ENCODE measurements around the gene GNB1.
"Not testable (repeated sequence)": the region's sequence is repeated elsewhere in the genome, so short reads cannot be mapped to it uniquely, and the experiment has no call there.

The GNB1 gene

GRCh38 chr1:1890506-1891348, at the start of gene GNB1:
GNB1 (minus strand) TSS chr1:1891087; CDS start chr1:1825453, 65,634 bp downstream.
- DNase-seq (ENCODE audit: low read depth in 3 of 3): peak; percentile 71 to 82 (median 73)

GRCh38 chr1:1940123-1940425, 49.2 kb upstream of the GNB1 start:
- DNase-seq (ENCODE audit: low read depth in 3 of 3): no peak

- no peak for DNase-seq (ENCODE audit: low read depth in 3 of 3)
Measured at GRCh38 chr1:1939296-1940122, 48.6 kb upstream of the GNB1 start.

DNA sequence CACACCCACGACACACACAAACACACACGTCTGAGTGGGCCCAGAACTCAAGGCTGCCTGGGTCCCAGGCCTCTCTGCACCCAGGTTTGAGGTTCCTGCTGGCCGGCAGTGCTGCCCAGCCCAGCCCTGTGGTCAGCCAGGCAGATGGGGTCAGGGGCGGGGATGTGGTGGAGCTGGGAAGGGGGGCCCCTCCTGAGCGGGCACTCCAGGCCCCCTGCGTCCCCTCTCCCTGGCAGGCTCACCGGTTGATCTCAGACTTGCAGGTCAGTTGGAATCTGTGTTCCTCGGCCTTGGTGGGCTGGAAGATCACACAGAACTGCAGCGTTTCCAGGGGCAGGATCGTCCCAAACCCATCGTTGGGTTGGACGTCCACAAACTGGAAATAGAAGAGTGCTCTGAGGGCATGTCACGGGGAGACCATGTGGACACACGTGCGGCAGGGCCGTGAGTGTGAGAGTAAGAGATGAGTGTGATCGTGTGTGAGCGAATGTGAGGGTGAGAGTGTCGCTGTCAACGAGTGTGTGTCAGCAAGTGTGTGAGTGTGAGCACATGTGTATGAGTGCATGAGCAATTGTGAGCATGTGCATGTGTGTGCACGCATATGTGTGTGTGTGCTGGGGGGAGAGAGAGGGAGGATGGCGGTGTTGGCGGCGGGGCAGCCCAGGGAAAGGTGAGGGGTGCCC, 47.9 kb upstream of the GNB1 start:
- DNase-seq (ENCODE audit: low read depth in 3 of 3): no peak

- no peak for DNase-seq (ENCODE audit: low read depth in 3 of 3)
Measured at GRCh38 chr1:1938276-1938573, 47.3 kb upstream of the GNB1 start.

DNA sequence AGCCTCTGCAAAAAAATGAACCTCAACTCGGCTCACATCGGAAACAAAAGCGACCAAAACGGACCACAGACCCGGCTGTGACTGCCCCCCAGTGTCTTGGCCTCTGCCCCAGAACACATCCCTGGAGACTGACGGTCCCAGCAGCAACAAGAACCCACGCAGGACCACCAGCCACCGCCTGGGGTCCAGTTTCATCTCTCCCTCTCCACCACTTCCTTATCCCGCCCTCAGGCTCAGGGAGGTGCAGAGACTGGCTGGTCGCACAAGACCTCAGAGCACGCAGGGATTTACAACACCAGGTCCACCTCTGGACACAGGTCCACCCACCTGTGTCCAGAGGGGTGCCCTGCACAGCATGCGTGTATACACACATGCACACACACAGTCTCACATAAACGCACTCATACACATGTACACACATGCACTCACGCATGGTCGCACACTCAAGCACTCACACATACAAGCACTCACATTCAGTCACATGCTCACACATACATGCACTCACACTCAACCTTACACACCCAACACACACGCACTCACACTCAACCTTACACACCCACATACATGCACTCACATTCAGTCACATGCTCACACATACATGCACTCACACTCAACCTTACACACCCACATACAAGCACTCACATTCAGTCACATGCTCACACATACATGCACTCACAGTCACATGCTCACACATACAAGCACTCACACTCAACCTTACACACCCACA, 46.8 kb upstream of the GNB1 start:
- DNase-seq (ENCODE audit: low read depth in 3 of 3): no peak

- DNase-seq (ENCODE audit: low read depth in 3 of 3): no peak
Measured at GRCh38 chr1:1937061-1937460, 46.2 kb upstream of the GNB1 start.

DNA sequence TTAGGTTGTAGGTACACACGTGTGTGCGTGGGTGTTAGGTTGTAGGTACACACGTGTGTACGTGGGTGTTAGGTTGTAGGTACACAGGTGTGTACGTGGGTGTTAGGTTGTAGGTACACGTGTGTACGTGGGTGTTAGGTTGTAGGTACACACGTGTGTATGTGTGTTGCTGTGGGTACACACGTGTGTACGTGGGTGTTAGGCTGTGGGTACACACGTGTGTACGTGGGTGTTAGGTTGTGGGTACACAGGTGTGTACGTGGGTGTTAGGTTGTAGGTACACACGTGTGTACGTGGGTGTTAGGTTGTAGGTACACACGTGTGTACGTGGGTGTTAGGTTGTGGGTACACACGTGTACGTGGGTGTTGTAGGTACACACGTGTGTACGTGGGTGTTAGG, 44.0 kb upstream of the GNB1 start:
- not testable (repeated sequence) for DNase-seq (ENCODE audit: low read depth in 3 of 3)

DNA sequence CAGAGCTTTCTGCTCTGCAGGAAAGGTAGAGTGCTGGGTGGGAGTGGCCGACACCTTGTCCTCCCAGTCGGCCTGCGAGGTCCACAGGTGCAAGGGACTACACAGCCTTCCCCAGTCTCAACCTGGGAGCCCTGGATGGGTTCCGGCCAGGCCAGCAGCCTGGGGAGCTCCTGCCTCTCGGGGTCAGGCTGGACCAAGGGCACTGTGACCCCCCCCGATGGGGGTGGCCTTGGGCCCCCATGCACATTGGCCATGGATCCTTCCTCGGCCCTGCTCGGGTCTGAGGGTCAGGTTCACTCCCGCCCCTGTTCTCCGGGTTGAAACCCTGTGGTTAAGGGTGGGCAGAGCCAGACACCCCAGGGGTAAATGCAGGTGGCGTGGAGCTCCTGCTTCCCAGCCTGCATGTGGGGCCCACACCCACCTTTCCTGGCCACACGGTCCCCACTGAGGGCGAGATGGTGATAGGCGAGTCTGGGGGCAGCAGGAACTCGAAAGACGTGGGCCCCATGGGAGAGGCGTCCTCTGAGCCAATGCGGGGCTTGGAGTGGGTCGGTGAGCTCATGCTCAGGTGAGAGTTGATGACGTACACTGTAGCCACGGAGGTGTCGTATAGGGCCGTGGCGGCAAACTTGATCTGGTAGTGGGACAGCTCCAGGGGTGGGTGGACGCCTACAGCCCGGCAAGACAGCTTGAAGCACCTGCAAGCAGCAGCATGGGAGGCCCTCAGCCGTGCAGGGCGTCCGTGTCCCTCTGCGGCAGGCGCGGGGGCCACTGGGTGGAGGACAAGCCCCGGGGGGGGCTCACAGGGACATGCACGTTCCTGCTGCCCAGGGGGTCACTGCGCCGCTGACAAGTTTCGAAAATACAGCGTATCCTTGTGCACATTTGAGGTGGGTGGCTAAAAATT, 39.0 kb upstream of the GNB1 start:
- no peak for DNase-seq (ENCODE audit: low read depth in 3 of 3)

DNA sequence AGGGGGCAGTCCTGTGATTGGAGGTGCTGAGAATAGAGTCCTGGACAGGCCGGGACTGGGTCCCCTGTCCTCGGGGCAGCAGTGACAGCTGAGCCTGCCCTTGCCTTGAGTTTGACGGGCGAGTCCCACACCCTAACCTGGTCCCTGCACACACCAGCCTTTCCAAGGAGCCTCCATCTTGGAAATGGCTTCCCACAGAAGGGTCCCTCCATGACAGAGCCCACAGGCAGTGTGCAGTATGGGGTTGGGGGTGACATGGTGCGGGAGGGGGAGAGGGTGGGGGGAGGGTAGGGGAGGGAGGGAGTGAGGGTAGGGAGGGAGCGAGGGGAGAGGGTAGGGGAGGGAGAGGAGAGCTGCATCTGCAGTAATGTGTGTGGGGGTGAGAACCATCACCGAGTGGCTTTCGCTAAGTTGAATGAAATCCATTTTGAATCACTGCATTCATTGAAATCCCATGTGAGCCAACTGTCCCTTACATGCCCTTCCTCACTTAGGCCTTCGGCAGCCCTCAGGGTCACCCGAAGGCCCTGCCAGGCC, 38.3 kb upstream of the GNB1 start:
- DNase-seq (ENCODE audit: low read depth in 3 of 3): no peak

DNA sequence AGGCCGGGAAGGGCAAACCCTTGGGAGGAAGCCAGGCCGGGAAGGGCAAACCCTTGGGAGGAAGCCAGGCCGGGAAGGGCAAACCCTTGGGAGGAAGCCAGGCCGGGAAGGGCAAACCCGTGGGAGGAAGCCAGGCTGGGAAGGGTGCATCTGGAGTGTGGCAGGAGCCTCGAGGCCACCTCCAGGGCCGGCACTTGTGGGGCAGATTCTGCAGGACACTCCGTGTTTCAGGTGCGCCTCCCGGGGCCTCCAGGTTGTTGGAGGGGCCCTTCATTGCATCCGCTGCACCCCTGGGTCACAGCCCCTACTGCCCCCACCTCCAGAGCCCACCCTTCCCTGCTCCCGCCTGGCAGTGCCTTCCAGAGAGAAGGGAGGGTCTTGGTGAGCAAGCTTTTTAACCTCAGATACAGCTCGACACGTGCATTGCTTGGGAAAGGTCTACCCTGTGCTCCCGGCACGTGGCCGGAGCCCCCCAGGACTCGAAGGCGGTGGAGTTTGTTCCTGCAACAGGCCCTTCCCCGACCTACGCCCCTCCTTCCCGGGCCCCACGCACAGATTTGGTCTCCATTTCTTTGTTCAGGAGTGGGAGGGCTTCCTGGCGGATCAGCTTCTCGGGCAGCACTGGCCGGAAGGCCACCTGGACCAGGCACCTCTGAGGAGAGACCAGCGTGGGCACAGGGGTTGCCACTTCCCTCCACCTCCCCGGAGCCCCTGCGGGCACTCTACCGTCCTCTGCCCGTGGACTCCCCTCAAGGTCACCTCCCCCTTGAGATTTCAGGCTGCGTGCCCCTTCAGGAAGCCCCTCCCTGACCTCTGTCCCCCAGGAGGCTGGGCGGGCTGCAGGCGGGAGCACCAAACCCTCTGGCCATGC, 37.6 kb upstream of the GNB1 start:
- no peak for DNase-seq (ENCODE audit: low read depth in 3 of 3)

DNA sequence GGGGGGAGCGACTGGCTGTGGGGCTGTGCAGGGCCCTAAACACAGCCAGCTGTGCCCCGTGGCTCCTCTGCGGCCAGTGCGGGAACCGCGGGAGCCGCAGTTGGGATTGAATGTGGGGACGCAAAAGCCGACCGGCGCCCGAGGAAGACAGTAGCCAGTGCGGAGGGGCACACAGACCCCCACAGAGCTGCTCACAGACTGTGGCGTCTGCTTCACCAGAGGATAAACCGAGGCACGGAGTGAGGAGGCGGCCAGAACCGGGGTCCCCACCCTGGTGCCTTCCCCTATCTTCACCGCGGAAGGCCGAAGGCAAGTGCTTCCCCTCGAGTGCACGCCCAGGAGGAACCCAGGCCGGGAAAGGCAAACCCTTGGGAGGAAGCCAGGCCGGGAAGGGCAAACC, 36.9 kb upstream of the GNB1 start:
- DNase-seq (ENCODE audit: low read depth in 3 of 3): no peak

- no peak for DNase-seq (ENCODE audit: low read depth in 3 of 3)
Measured at GRCh38 chr1:1926886-1927660, 36.2 kb upstream of the GNB1 start.

DNA sequence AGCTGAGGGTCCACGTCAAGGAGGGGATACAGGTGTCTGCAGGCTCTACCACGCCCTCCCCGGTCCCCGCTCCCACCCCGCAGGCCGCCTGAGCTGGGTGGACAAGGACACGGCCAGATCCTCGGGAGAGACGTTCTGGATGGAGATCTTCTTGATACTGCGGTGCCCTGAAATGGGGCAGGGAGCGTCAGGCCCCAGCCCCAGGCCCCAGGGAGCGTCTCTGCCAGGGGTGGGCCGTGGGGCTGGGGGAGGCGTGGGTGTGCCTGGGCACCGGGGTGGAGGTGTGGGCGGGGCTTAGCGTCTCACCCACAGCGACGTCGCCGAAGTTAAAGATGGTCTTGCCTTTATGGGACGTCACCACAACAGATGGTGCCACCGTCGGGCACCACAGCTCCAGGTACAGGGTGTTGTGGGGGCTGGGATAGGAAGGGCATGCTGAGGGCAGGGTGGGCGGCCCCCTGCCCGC, 35.5 kb upstream of the GNB1 start:
- no peak for DNase-seq (ENCODE audit: low read depth in 3 of 3)

DNA sequence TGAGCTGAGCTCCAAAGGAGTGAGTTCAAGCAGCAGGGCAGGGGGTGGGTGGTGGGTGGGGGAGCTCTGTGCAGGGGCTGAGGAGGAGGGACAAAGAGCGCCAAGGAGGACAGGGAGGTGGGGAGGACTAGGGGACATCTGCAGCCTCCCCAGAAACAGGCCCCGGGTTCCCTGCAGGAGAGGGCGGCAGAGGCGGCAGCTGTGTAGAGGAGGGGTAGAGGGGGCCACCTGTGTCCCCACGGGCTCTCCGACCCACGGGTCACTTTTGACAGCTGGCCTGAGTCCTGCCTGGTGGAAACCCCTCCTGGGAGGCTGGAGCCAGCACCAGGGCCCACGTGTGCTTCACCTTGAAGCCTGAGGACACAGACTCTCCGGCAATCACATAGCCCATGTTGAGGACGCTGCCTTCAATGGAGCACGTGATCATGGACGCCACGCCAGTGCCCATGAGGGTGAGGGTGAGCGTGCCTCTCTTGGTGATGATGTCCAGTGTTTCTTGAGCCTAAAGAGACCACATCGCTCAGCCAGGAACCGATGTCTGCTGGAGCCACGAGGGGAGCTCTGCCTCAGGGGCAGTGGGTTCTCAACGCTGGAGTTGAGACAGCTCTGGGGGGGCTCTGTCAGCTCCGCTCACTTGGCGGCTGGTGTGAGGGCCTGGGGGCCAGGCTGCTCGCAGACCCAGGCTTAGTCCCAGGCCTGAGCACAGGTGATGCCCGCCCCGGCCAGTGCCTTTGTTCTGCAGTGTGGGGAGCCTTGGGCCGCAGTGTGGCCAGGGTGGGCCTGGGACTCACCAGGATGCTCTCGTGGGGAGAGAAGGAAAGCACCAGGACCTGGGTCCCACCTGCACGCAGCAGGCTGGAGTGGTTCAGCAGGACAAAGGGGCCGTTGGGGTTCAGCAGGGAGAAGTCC, 34.8 kb upstream of the GNB1 start:
- DNase-seq (ENCODE audit: low read depth in 3 of 3): no peak

GRCh38 chr1:1924849-1925248, 34.0 kb upstream of the GNB1 start:
- DNase-seq (ENCODE audit: low read depth in 3 of 3): no peak

DNA sequence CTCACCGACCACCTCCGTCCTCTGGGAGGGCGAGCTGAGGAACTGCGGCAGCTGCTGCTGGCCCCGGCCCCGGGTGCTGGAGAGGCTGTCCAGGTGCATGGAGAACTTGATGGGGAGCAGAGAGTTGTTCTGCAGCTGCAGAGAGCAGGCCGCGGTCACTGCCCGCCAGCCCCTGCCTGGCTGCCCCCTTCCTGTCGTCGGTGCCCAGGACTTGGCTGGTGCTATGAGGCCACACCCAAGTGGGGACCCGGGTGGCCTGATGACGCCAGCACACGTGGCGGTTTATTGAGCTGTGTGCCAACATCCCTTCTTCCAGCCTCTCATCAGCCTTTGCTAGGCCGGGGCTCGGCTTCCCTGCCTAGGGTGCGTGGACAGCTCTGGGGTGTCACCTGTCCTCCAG, 33.5 kb upstream of the GNB1 start:
- no peak for DNase-seq (ENCODE audit: low read depth in 3 of 3)
